SJCRH30 (cell line): ENCODE results near the gene RBM27. TPM values are rescaled to one million over a fixed set of nuclear protein-coding genes. Genes with fewer than 3 reads are reported as not detected.

Experiments
- DNase-seq, 2 experiments: peaks; one replicate each; pipeline ENCODE4 v3.0.0-alpha.2; 2015 to 2020
- H3K27ac ChIP-seq: fragments of 250-450 bp; sonication (Bioruptor Pico); 2 replicates; pipeline ENCODE4 v1.5.1; 2020; ENCODE audit warnings: mild to moderate bottlenecking, moderate library complexity
- H3K27me3 ChIP-seq: fragments of 250-450 bp; sonication (Bioruptor Pico); 2 replicates; pipeline ENCODE4 v1.5.1; 2020; ENCODE audit warnings: mild to moderate bottlenecking, moderate library complexity
- H3K36me3 ChIP-seq: fragments of 250-450 bp; sonication (Bioruptor Pico); 2 replicates; pipeline ENCODE4 v1.5.1; 2020; ENCODE audit warnings: mild to moderate bottlenecking, moderate library complexity
- H3K4me1 ChIP-seq: fragments of 250-450 bp; sonication (Bioruptor Pico); 2 replicates; pipeline ENCODE4 v1.5.1; 2020; ENCODE audit warnings: mild to moderate bottlenecking, moderate library complexity
- H3K4me3 ChIP-seq: fragments of 250-450 bp; sonication (Bioruptor Pico); 2 replicates; pipeline ENCODE4 v1.5.1; 2020; ENCODE audit warnings: mild to moderate bottlenecking, moderate library complexity
- H3K9me3 ChIP-seq: fragments of 250-450 bp; sonication (Bioruptor Pico); replicated peaks from 2 replicates; pipeline ENCODE4 v1.5.1; 2020; ENCODE audit warnings: mild to moderate bottlenecking, moderate library complexity
- total RNA-seq: library from RNA; depleted of rRNA; stranded (reverse); fragments of >200 nt; shearing (Covaris generic); gene quantifications from 2 replicates; pipeline ENCODE4 v1.2.3, GENCODE V29; 2014; rRNA removed

The RBM27 gene
- total RNA-seq, 1 experiment from 2014 or later: 43.7 TPM

- no peaks in the 10 kb centered on the region for H3K27me3 ChIP-seq
- DNase-seq: no peak
- H3K9me3 ChIP-seq: no peaks in the 10 kb centered on the region
- H3K36me3 ChIP-seq: peaks cover 29% of the 10 kb centered on the region
- no peak overlapping the region for H3K4me3 ChIP-seq
- H3K4me1 ChIP-seq: no peaks in the 10 kb centered on the region
- no peak overlapping the region for H3K27ac ChIP-seq
Measured at GRCh38 chr5:146221234-146221633, 17.8 kb downstream of the RBM27 start.

GRCh38 chr5:146222005-146222404 lies 18.6 kb downstream of the RBM27 start:
- no peak for DNase-seq
- Histone ChIP-seq H3K27me3 (no peaks in the 10 kb centered on the region), H3K27ac (no peak overlapping the region), H3K9me3 (no peaks in the 10 kb centered on the region), H3K4me3 (no peak overlapping the region), H3K4me1 (no peaks in the 10 kb centered on the region), H3K36me3 (peaks cover 29% of the 10 kb centered on the region)

- Histone ChIP-seq H3K4me3 (no peak overlapping the region), H3K9me3 (no peaks in the 10 kb centered on the region), H3K27me3 (no peaks in the 10 kb centered on the region), H3K4me1 (no peaks in the 10 kb centered on the region), H3K27ac (no peak overlapping the region), H3K36me3 (peaks cover 33% of the 10 kb centered on the region)
- no peak for DNase-seq
Measured at GRCh38 chr5:146223179-146223578, 19.8 kb downstream of the RBM27 start.

GRCh38 chr5:146229222-146229621 lies 25.8 kb downstream of the RBM27 start:
- H3K4me1 ChIP-seq: no peaks in the 10 kb centered on the region
- DNase-seq: no peak
- no peak overlapping the region for H3K27ac ChIP-seq
- H3K36me3 ChIP-seq: peaks cover 49% of the 10 kb centered on the region
- no peaks in the 10 kb centered on the region for H3K27me3 ChIP-seq
- H3K9me3 ChIP-seq: no peaks in the 10 kb centered on the region
- no peak overlapping the region for H3K4me3 ChIP-seq

GRCh38 chr5:146232223-146232622 lies 28.8 kb downstream of the RBM27 start:
- H3K4me1 ChIP-seq: no peaks in the 10 kb centered on the region
- no peaks in the 10 kb centered on the region for H3K27me3 ChIP-seq
- DNase-seq: no peak
- no peak overlapping the region for H3K27ac ChIP-seq
- no peak overlapping the region for H3K4me3 ChIP-seq
- H3K36me3 ChIP-seq: peaks cover 59% of the 10 kb centered on the region
- H3K9me3 ChIP-seq: no peaks in the 10 kb centered on the region

GRCh38 chr5:146233441-146233840 lies 30.0 kb downstream of the RBM27 start:
- H3K9me3 ChIP-seq: no peaks in the 10 kb centered on the region
- no peak for DNase-seq
- no peaks in the 10 kb centered on the region for H3K27me3 ChIP-seq
- no peak overlapping the region for H3K27ac ChIP-seq
- H3K36me3 ChIP-seq: peaks cover 66% of the 10 kb centered on the region
- H3K4me3 ChIP-seq: no peak overlapping the region
- no peaks in the 10 kb centered on the region for H3K4me1 ChIP-seq

GRCh38 chr5:146238973-146239372 lies 35.6 kb downstream of the RBM27 start:
- no peak overlapping the region for H3K4me3 ChIP-seq
- no peak for DNase-seq
- H3K27me3 ChIP-seq: no peaks in the 10 kb centered on the region
- peaks cover 38% of the 10 kb centered on the region for H3K36me3 ChIP-seq
- no peak overlapping the region for H3K27ac ChIP-seq
- no peaks in the 10 kb centered on the region for H3K4me1 ChIP-seq
- no peaks in the 10 kb centered on the region for H3K9me3 ChIP-seq

- no peak overlapping the region for H3K27ac ChIP-seq
- no peak overlapping the region for H3K4me3 ChIP-seq
- H3K27me3 ChIP-seq: no peaks in the 10 kb centered on the region
- H3K9me3 ChIP-seq: no peaks in the 10 kb centered on the region
- peaks cover 40% of the 10 kb centered on the region for H3K36me3 ChIP-seq
- no peaks in the 10 kb centered on the region for H3K4me1 ChIP-seq
- DNase-seq: no peak
Measured at GRCh38 chr5:146240951-146241350, 37.5 kb downstream of the RBM27 start.

GRCh38 chr5:146243247-146243646 lies 39.8 kb downstream of the RBM27 start:
- Histone ChIP-seq H3K9me3 (no peaks in the 10 kb centered on the region), H3K36me3 (peaks cover 28% of the 10 kb centered on the region), H3K27ac (no peak overlapping the region), H3K4me3 (no peak overlapping the region), H3K27me3 (no peaks in the 10 kb centered on the region), H3K4me1 (no peaks in the 10 kb centered on the region)
- DNase-seq: no peak

- Histone ChIP-seq H3K36me3 (peaks cover 36% of the 10 kb centered on the region), H3K4me1 (no peaks in the 10 kb centered on the region), H3K4me3 (no peak overlapping the region), H3K27ac (no peak overlapping the region), H3K9me3 (no peaks in the 10 kb centered on the region), H3K27me3 (no peaks in the 10 kb centered on the region)
- DNase-seq: no peak
Measured at GRCh38 chr5:146248561-146248960, 45.2 kb downstream of the RBM27 start.

GRCh38 chr5:146249801-146250200 lies 46.4 kb downstream of the RBM27 start:
- no peak overlapping the region for H3K27ac ChIP-seq
- H3K36me3 ChIP-seq: peaks cover 39% of the 10 kb centered on the region
- no peak for DNase-seq
- H3K27me3 ChIP-seq: no peaks in the 10 kb centered on the region
- H3K4me3 ChIP-seq: no peak overlapping the region
- no peaks in the 10 kb centered on the region for H3K9me3 ChIP-seq
- no peaks in the 10 kb centered on the region for H3K4me1 ChIP-seq

Other genes with a start within 250 kb of the RBM27 start
- gene PLAC8L1, start 98.0 kb upstream of the RBM27 start, total RNA-seq: 0.33 TPM in 1 of 2 replicates, not detected in the other
- gene LARS1, start 21.0 kb upstream of the RBM27 start, total RNA-seq: 152 and 170 TPM in 2 replicates
- 0.13 and 0.14 TPM in 2 replicates for gene POU4F3, start 135.2 kb downstream of the RBM27 start, total RNA-seq
- gene TCERG1, start 243.7 kb downstream of the RBM27 start, total RNA-seq: 97.1 and 129 TPM in 2 replicates